T-helper 1 cell (primary cell): Measurements from ENCODE around the gene KIFAP3.

Source experiments
- DNase-seq, 5 donors: peaks; one replicate each; pipeline ENCODE4 v3.0.0-alpha.2; 2012 to 2020

KIFAP3 gene

GRCh38 chr1:169985757-169986156 is 88.7 kb downstream of the KIFAP3 start:
- no peak for DNase-seq

GRCh38 chr1:169974067-169974466 is 100.4 kb downstream of the KIFAP3 start:
- no peak for DNase-seq

- no peak for DNase-seq
These were observed 104.4 kb downstream of the KIFAP3 start for GRCh38 chr1:169970114-169970513.

GRCh38 chr1:169968174-169968573 is 106.3 kb downstream of the KIFAP3 start:
- no peak for DNase-seq

- no peak for DNase-seq
These were observed 110.3 kb downstream of the KIFAP3 start for GRCh38 chr1:169964206-169964605.

- no peak for DNase-seq
These were observed 114.8 kb downstream of the KIFAP3 start for GRCh38 chr1:169959686-169960085.

- DNase-seq, result no peak
These were observed 115.5 kb downstream of the KIFAP3 start for GRCh38 chr1:169958987-169959386.

GRCh38 chr1:169957884-169958283 is 116.6 kb downstream of the KIFAP3 start:
- DNase-seq, result no peak

GRCh38 chr1:169951108-169951507 is 123.4 kb downstream of the KIFAP3 start:
- DNase-seq, result no peak

- no peak for DNase-seq
These were observed 125.4 kb downstream of the KIFAP3 start for GRCh38 chr1:169949139-169949538.

GRCh38 chr1:169946206-169946605 is 128.3 kb downstream of the KIFAP3 start:
- DNase-seq, result no peak

- DNase-seq, result no peak
These were observed 129.3 kb downstream of the KIFAP3 start for GRCh38 chr1:169945181-169945580.

GRCh38 chr1:169944621-169945020 is 129.9 kb downstream of the KIFAP3 start:
- DNase-seq, result no peak

GRCh38 chr1:169943963-169944526 is 130.4 kb downstream of the KIFAP3 start:
- no peak for DNase-seq

- DNase-seq, result no peak
These were observed 132.3 kb downstream of the KIFAP3 start for GRCh38 chr1:169941982-169942830.

- no peak for DNase-seq
These were observed 140.3 kb downstream of the KIFAP3 start for GRCh38 chr1:169933984-169934725.

GRCh38 chr1:169931795-169932231 is 142.7 kb downstream of the KIFAP3 start:
- no peak for DNase-seq

- no peak for DNase-seq
These were observed 145.3 kb downstream of the KIFAP3 start for GRCh38 chr1:169929210-169929526.

GRCh38 chr1:169928438-169929209 is 145.9 kb downstream of the KIFAP3 start:
- peak in 1 of 5 donors; percentile 51 for DNase-seq

GRCh38 chr1:169925505-169926482 is 148.7 kb downstream of the KIFAP3 start:
- DNase-seq, result peak in 1 of 5 donors; percentile 42

- DNase-seq, result no peak
These were observed 149.7 kb downstream of the KIFAP3 start for GRCh38 chr1:169924829-169925228.

GRCh38 chr1:169924063-169924462 is 150.4 kb downstream of the KIFAP3 start:
- no peak for DNase-seq
